Activated CD8-positive, alpha-beta memory T cell treated with anti-CD3 and anti-CD28 coated beads, Interleukin-2, amount 10 ng/mL, durations not matched to agents 7 days and 5 days (primary cell): ENCODE measurements around the gene TEKTIP1. TPM values are rescaled to one million over a fixed set of nuclear protein-coding genes. Genes with fewer than 3 reads are reported as not detected.
"Not testable (repeated sequence)": the region's sequence is repeated elsewhere in the genome, so short reads cannot be mapped to it uniquely, and the experiment has no call there.

Experiments
- ATAC-seq: fragments of 150-1000 bp; cut with Tn5 transposase; one replicate; pipeline ENCODE4 v1.10.0; 2021; ENCODE audit warnings: moderate library complexity
- CTCF ChIA-PET: fragments of 350-600 bp; sonication (Branson Sonifier 250); formaldehyde crosslinking; loops from one replicate; lab custom pipeline; 2021; ENCODE audit warnings: antibody characterized with exemption; lab: Charles Lee
- DNase-seq: peaks from one replicate; pipeline ENCODE4 v3.0.0-alpha.2; 2020
- H3K27ac Mint-ChIP-seq: one replicate; pipeline ENCODE4 v1.8.0; 2021; ENCODE audit warnings: mild to moderate bottlenecking, mixed read lengths
- H3K27me3 Mint-ChIP-seq: one replicate; pipeline ENCODE4 v1.8.0; 2021; ENCODE audit warnings: mixed read lengths
- H3K36me3 Mint-ChIP-seq: one replicate; pipeline ENCODE4 v1.8.0; 2021; ENCODE audit warnings: mild to moderate bottlenecking, mixed read lengths
- H3K4me1 Mint-ChIP-seq: one replicate; pipeline ENCODE4 v1.8.0; 2021; ENCODE audit warnings: mixed read lengths
- H3K4me3 Mint-ChIP-seq: one replicate; pipeline ENCODE4 v1.8.0; 2021; ENCODE audit warnings: mild to moderate bottlenecking, moderate library complexity, mixed read lengths
- H3K9me3 Mint-ChIP-seq: one replicate; pipeline ENCODE4 v1.8.0; 2022; ENCODE audit warnings: low read depth, mixed read lengths
- total RNA-seq, 2 experiments: library from RNA; stranded (reverse); gene quantifications; one replicate each; pipeline ENCODE4 v1.2.3, GENCODE V29; 2021

The TEKTIP1 gene
- total RNA-seq, 2 experiments from 2014 or later = 5.7 to 7.2 TPM

DNA sequence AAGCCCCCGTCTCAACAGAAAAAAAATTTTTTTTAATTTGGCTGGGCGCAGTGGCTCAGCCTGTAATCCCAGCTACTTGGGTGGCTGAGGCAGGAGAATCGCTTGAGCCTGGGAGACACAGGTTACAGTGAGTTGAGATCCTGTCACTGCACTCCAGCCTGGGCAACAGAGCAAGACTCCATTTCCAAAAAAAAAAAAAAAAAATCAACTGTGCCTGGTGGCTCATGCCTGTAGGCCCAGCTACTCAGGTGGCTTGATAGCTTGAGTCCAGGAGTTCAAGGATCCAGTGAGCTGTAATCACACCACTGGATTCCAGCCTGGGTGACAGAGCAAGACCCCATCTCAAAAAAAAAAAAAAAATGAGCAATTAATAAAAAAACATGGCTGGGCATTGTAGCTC, 37.2 kb upstream of the TEKTIP1 start:
- H3K4me3 Mint-ChIP-seq = no peak overlapping the region
- no peak overlapping the region for H3K27ac Mint-ChIP-seq
- DNase-seq (no peak), ATAC-seq (no peak)
- H3K27me3 Mint-ChIP-seq = peaks cover 4% of the 10 kb centered on the region
- CTCF ChIA-PET = interaction anchor here (0.7 to 3.3 kb wide), 4 partner anchors 11 to 217 kb away, joined by 3 to 28 read pairs (median 4); no protein-coding TSS in a partner anchor
- peaks cover 34% of the 10 kb centered on the region for H3K4me1 Mint-ChIP-seq
- no peaks in the 10 kb centered on the region for H3K9me3 Mint-ChIP-seq
- peaks cover 6% of the 10 kb centered on the region for H3K36me3 Mint-ChIP-seq

DNA sequence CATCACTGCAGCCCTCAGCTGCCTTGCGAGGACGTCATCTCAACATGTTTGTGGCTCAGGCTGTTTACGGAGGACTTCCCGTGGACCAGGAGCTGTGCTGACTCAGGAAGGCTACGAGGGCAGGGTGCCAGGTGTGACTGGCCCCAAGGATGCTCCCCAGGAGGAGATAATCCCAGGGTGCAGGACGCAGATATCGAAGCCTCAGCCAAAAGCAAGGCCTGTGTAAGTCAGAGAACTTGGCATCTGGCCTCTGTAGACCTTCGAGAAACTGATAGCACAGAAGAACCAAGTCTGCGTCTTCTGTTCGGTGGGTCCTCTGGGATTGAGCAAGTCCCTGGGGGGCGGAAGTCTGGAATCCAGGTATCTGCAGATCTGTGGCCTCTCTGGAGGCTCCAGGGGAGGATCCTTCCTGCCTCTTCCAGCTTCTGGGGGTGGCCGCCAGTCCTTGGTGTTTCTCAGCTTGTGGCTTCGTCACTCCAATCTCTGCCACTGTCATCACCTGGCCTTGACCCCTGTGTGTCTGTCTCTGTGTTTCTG, 35.9 kb upstream of the TEKTIP1 start:
- Mint-ChIP-seq H3K4me3 (no peak overlapping the region), H3K27me3 (peaks cover 4% of the 10 kb centered on the region), H3K27ac (no peak overlapping the region), H3K36me3 (peaks cover 11% of the 10 kb centered on the region), H3K4me1 (peaks cover 41% of the 10 kb centered on the region), H3K9me3 (no peaks in the 10 kb centered on the region)
- DNase-seq (no peak), ATAC-seq (no peak)
- CTCF ChIA-PET = interaction anchor here (0.6 to 0.9 kb wide), 2 partner anchors 18 to 42 kb away, joined by 3 to 4 read pairs; no protein-coding TSS in a partner anchor

DNA sequence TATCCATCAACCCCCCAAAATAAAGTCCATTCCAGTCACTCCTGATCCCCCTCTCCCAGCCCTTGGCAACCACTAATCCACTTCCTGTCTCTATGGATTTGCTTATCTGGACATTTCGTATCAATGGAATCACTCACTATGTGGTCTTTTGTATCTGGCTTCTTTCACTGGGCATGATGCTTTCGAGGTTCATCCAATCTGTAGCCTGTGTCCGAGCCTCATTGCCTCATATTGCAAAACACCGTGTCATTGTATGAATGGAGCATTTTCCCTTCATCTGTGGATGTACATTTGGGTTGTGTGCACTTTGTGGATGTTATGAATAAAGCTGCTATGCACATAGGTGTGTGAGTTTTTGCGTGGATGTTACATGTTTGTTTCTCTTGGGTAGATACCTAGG, 34.2 kb upstream of the TEKTIP1 start:
- ATAC-seq (no peak), DNase-seq (no peak)
- H3K4me1 Mint-ChIP-seq = peaks cover 46% of the 10 kb centered on the region
- peaks cover 16% of the 10 kb centered on the region for H3K36me3 Mint-ChIP-seq
- CTCF ChIA-PET = interaction anchor here (1.0 to 1.4 kb wide), 3 partner anchors 20 to 360 kb away, joined by 3 read pairs; no protein-coding TSS in a partner anchor
- peak overlapping the region; percentile 91 for H3K27ac Mint-ChIP-seq
- peaks cover 4% of the 10 kb centered on the region for H3K27me3 Mint-ChIP-seq
- H3K9me3 Mint-ChIP-seq = no peaks in the 10 kb centered on the region
- H3K4me3 Mint-ChIP-seq = peak overlapping the region; percentile 92

GRCh38 chr19:3505598-3506383, 33.2 kb upstream of the TEKTIP1 start, which contains the start of gene FZR1:
Gene FZR1 (plus strand): TSS chr19:3506311. CDS start chr19:3522990, 16,679 bp downstream.
- peaks cover 43% of the 10 kb centered on the region for H3K4me1 Mint-ChIP-seq
- ATAC-seq (peak; percentile 92), DNase-seq (peak; percentile 100)
- H3K4me3 Mint-ChIP-seq = peak within 1 kb of the TSS; percentile 92
- peaks cover 12% of the 10 kb centered on the region for H3K36me3 Mint-ChIP-seq
- CTCF ChIA-PET = interaction anchor here (1.0 to 1.3 kb wide), 2 partner anchors 39 to 361 kb away, joined by 3 to 4 read pairs; no protein-coding TSS in a partner anchor
- H3K27me3 Mint-ChIP-seq = no peaks in the 10 kb centered on the region
- no peaks in the 10 kb centered on the region for H3K9me3 Mint-ChIP-seq
- H3K27ac Mint-ChIP-seq = peak within 1 kb of the TSS; percentile 91

DNA sequence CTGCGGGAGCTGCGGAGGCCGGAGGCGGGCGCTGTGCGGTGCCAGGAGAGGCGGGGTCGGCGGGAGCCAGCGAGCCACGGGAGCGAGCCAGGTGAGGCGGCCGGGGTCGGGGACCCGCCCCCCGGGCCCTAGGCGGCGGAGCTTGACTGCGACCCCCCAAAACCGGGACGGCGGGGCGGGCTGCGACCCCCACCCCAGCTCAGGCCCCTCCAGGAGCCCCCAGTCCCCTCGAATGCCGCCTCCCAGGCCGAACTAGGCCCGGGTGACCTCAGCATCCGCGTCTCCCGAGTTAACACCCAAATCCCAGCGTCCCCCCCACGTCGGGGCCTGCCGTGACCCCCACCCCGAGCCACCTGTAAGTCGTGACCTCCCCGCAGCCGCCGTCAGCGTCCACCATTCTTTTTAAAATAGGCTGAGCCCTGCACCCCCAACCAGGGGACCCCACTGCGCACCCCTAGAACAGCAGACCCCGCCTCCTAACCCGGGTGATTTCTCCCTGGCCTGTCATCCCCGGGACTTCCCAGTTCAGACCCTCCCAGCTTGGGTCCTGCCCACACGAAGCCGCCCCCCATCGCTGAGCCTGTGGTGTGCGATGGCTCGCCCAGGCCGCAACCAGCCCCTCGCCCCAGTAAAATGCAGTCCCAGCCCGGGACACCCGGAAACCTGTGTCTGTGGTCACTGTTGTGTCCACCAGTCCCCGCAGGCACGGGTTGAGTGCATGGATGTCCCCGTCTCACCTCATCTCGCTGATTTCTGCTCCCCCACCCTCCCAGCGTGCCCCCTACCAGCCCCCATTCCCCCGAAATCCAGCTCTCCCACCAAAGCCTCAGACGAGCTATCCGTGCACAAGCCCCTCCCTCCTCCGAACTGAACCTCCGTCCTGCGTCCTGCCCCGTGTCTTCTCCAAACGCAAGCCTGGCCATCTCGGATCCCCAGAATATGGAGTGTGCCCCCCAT, 32.3 kb upstream of the TEKTIP1 start:
- H3K9me3 Mint-ChIP-seq = no peaks in the 10 kb centered on the region
- CTCF ChIA-PET = interaction anchor here (1.3 kb wide), 1 partner anchor 38 kb away, joined by 4 read pairs; no protein-coding TSS in a partner anchor
- DNase-seq = peak; percentile 66
- peak overlapping the region; percentile 88 for H3K27ac Mint-ChIP-seq
- peak; percentile 8 for ATAC-seq
- H3K27me3 Mint-ChIP-seq = no peaks in the 10 kb centered on the region
- H3K4me3 Mint-ChIP-seq = peak overlapping the region; percentile 92
- H3K36me3 Mint-ChIP-seq = peaks cover 13% of the 10 kb centered on the region
- peaks cover 39% of the 10 kb centered on the region for H3K4me1 Mint-ChIP-seq

GRCh38 chr19:3507371-3508120, 31.4 kb upstream of the TEKTIP1 start:
- DNase-seq = peak; percentile 55
- Mint-ChIP-seq H3K4me1 (peaks cover 39% of the 10 kb centered on the region), H3K36me3 (peaks cover 16% of the 10 kb centered on the region), H3K27me3 (no peaks in the 10 kb centered on the region), H3K9me3 (no peaks in the 10 kb centered on the region), H3K27ac (peak overlapping the region; percentile 88), H3K4me3 (peak overlapping the region; percentile 92)
- CTCF ChIA-PET = no interaction called here
- no peak for ATAC-seq

GRCh38 chr19:3508121-3508661, 30.8 kb upstream of the TEKTIP1 start:
- CTCF ChIA-PET, ATAC-seq, DNase-seq, H3K9me3 Mint-ChIP-seq, H3K27me3 Mint-ChIP-seq: not testable (repeated sequence)
- peaks cover 16% of the 10 kb centered on the region for H3K36me3 Mint-ChIP-seq
- H3K27ac Mint-ChIP-seq = peak overlapping the region; percentile 41
- peaks cover 39% of the 10 kb centered on the region for H3K4me1 Mint-ChIP-seq
- H3K4me3 Mint-ChIP-seq = peak overlapping the region; percentile 92

GRCh38 chr19:3508771-3509535, 30.0 kb upstream of the TEKTIP1 start:
- CTCF ChIA-PET = no interaction called here
- Mint-ChIP-seq H3K27me3 (no peaks in the 10 kb centered on the region), H3K27ac (peak overlapping the region; percentile 24), H3K36me3 (peaks cover 16% of the 10 kb centered on the region), H3K4me3 (peak overlapping the region; percentile 14), H3K9me3 (no peaks in the 10 kb centered on the region), H3K4me1 (peaks cover 39% of the 10 kb centered on the region)
- no peak for DNase-seq
- no peak for ATAC-seq

- Mint-ChIP-seq H3K36me3 (peaks cover 16% of the 10 kb centered on the region), H3K4me1 (peaks cover 37% of the 10 kb centered on the region), H3K4me3 (peak overlapping the region; percentile 14), H3K27ac (no peak overlapping the region), H3K9me3 (no peaks in the 10 kb centered on the region), H3K27me3 (no peaks in the 10 kb centered on the region)
- DNase-seq = no peak
- CTCF ChIA-PET = no interaction called here
- ATAC-seq = no peak
Measured at GRCh38 chr19:3509566-3509989, 29.4 kb upstream of the TEKTIP1 start.

DNA sequence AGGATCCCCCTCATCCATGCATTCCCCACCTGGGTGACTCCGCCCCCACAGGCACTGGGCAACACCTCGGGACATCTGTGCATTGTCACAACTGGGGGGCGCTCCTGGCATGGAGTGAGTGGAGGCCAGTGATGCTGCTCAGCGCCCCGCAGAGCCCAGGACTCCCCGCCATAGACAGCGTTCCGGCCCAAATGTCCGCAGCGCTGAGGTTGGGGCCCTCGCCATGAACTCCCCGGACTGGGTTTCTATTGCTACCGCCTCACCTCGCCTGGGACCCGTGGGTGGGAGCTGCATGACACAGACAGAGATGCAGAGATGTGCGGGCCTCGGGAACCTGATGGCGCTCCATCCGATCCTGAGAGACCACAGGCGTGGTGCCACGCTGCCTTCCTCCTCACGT, 28.2 kb upstream of the TEKTIP1 start:
- Mint-ChIP-seq H3K27me3 (no peaks in the 10 kb centered on the region), H3K27ac (no peak overlapping the region), H3K4me1 (peaks cover 30% of the 10 kb centered on the region), H3K4me3 (no peak overlapping the region), H3K9me3 (no peaks in the 10 kb centered on the region), H3K36me3 (peaks cover 16% of the 10 kb centered on the region)
- CTCF ChIA-PET = no interaction called here
- DNase-seq (no peak), ATAC-seq (no peak)

DNA sequence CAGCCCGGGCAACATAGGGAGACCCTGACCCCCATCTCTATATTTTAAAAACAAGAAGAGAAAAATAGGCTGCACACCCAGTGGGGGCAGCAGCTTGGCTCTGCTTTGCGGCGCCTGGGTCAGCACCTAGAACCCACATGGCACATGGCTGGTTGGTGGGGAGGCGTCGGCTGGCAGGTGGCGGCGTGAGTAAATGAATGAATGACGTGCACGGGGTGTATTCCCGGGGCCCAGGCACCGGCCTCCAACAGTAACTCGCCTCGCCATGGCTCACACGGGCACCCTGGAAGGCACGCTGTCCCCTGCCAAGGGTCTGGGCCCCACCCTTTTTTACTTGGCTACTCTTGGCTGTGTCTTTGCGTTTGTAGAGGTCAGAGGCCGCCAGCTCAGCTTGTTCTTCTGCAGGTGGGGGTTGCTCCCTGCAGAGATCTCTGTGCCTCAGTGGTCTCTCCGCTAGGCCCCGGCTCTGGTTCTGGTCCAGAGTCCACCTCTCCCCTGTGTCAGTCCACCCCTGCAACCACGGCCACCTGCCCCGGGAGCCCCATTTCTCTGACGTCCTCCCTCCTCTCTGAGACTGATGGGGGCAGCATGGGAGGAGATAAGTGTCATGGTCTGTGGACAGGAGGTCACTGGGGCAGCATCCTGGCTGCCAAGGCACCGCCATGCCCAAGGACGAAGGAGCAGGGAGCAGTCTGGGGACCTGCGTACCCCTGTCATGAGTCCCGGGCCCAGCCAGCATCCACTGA, 27.3 kb upstream of the TEKTIP1 start:
- H3K27ac Mint-ChIP-seq = no peak overlapping the region

More for the DNA sequence above, 27.3 kb upstream of the TEKTIP1 start:
- CTCF ChIA-PET = no interaction called here
- Mint-ChIP-seq H3K9me3 (no peaks in the 10 kb centered on the region), H3K36me3 (peaks cover 16% of the 10 kb centered on the region), H3K4me1 (peaks cover 32% of the 10 kb centered on the region), H3K27me3 (no peaks in the 10 kb centered on the region), H3K4me3 (no peak overlapping the region)
- no peak for DNase-seq
- no peak for ATAC-seq
